ENCODE data around the gene FCHSD2. TPM values are rescaled to one million over a fixed set of nuclear protein-coding genes. Genes with fewer than 3 reads are reported as not detected.

FCHSD2 gene
- total and polyA plus RNA-seq, 4 donors, result 14.7 to 41.6 (median 32.6) TPM

- H3K27me3 ChIP-seq (ENCODE audit: control insufficient read depth in 3 of 3, insufficient read depth in 3 of 3, low read length in 2 of 3), result no peaks in the 10 kb centered on the region
- H3K4me3 ChIP-seq, result no peak overlapping the region
- DNase-seq, result no peak
- WGBS, 2 donors, result 97 to 100% methylated on average over 3 of the region's 3 CpGs
- TF ChIP-seq CTCF (IDR thresholded peaks at IDR 0.05; ENCODE audit: control extremely low read depth, extremely low read depth), result no peak
- H3K9ac ChIP-seq (ENCODE audit: insufficient read depth in 1 of 2, low read length in 2 of 2), result no peak overlapping the region
- peaks cover 0 to 11% (median 0%) of the 10 kb centered on the region in 5 donors for H3K4me1 ChIP-seq (ENCODE audit: control insufficient read depth in 5 of 5, insufficient read depth in 5 of 5, low read length in 5 of 5)
- no peak overlapping the region for H3K27ac ChIP-seq (ENCODE audit: low read depth in 1 of 2, low read length in 1 of 2)
- peaks cover 0 to 6% (median 4%) of the 10 kb centered on the region in 4 donors for H3K36me3 ChIP-seq (ENCODE audit: control insufficient read depth in 4 of 4, insufficient read depth in 4 of 4, low read length in 4 of 4)
- peaks cover 0 to 1% (median 0%) of the 10 kb centered on the region in 4 donors for H3K9me3 ChIP-seq (ENCODE audit: control insufficient read depth in 4 of 4, insufficient read depth in 3 of 4, low read length in 3 of 4)
- ATAC-seq (ENCODE audit: insufficient read depth, low FRiP score), result no peak
Observed at GRCh38 chr11:72959998-72960731, 182.0 kb downstream of the FCHSD2 start.

- WGBS, 2 donors, result 81 to 84% methylated on average over 2 of the region's 2 CpGs
- no peak overlapping the region for H3K9ac ChIP-seq (ENCODE audit: insufficient read depth in 1 of 2, low read length in 2 of 2)
Observed at GRCh38 chr11:72958791-72959190, 183.3 kb downstream of the FCHSD2 start.

GRCh38 chr11:72955466-72955865, 186.7 kb downstream of the FCHSD2 start:
- DNase-seq (no peak), ATAC-seq (ENCODE audit: insufficient read depth, low FRiP score) (no peak)
- Histone ChIP-seq H3K9ac (ENCODE audit: insufficient read depth in 1 of 2, low read length in 2 of 2) (no peak overlapping the region), H3K36me3 (ENCODE audit: control insufficient read depth in 4 of 4, insufficient read depth in 4 of 4, low read length in 4 of 4) (peaks cover 0 to 6% (median 3%) of the 10 kb centered on the region in 4 donors), H3K27me3 (ENCODE audit: control insufficient read depth in 3 of 3, insufficient read depth in 3 of 3, low read length in 2 of 3) (no peaks in the 10 kb centered on the region), H3K4me3 (no peak overlapping the region), H3K27ac (ENCODE audit: low read depth in 1 of 2, low read length in 1 of 2) (peak overlapping the region in 1 of 2 donors; percentile 33), H3K4me1 (ENCODE audit: control insufficient read depth in 5 of 5, insufficient read depth in 5 of 5, low read length in 5 of 5) (peaks cover 0 to 13% (median 3%) of the 10 kb centered on the region in 5 donors), H3K9me3 (ENCODE audit: control insufficient read depth in 4 of 4, insufficient read depth in 3 of 4, low read length in 3 of 4) (no peaks in the 10 kb centered on the region)
- no peak for TF ChIP-seq CTCF (IDR thresholded peaks at IDR 0.05; ENCODE audit: control extremely low read depth, extremely low read depth)
- WGBS, 2 donors, result 43 to 72% methylated on average over 1 of the region's 1 CpG

More at GRCh38 chr11:72958791-72959190, 183.3 kb downstream of the FCHSD2 start:
- ATAC-seq (ENCODE audit: insufficient read depth, low FRiP score) (no peak), DNase-seq (no peak)
- no peak for TF ChIP-seq CTCF (IDR thresholded peaks at IDR 0.05; ENCODE audit: control extremely low read depth, extremely low read depth)
- H3K36me3 ChIP-seq (ENCODE audit: control insufficient read depth in 4 of 4, insufficient read depth in 4 of 4, low read length in 4 of 4), result peaks cover 0 to 6% (median 4%) of the 10 kb centered on the region in 4 donors
- H3K9me3 ChIP-seq (ENCODE audit: control insufficient read depth in 4 of 4, insufficient read depth in 3 of 4, low read length in 3 of 4), result peaks cover 0 to 1% (median 0%) of the 10 kb centered on the region in 4 donors
- H3K27ac ChIP-seq (ENCODE audit: low read depth in 1 of 2, low read length in 1 of 2), result no peak overlapping the region
- H3K27me3 ChIP-seq (ENCODE audit: control insufficient read depth in 3 of 3, insufficient read depth in 3 of 3, low read length in 2 of 3), result no peaks in the 10 kb centered on the region
- peaks cover 0 to 11% (median 0%) of the 10 kb centered on the region in 5 donors for H3K4me1 ChIP-seq (ENCODE audit: control insufficient read depth in 5 of 5, insufficient read depth in 5 of 5, low read length in 5 of 5)
- no peak overlapping the region for H3K4me3 ChIP-seq
